Calu3 (cell line): ENCODE data around the gene DPH1. TPM values are rescaled to one million over a fixed set of nuclear protein-coding genes. Genes with fewer than 3 reads are reported as not detected.

ENCODE experiments used
- BruUV-seq: library from RNA; stranded (reverse); fragments of 400-500 nt; replicated peaks from 2 replicates; lab custom pipeline; 2021; lab: Mats Ljungman, UMichigan
- CTCF ChIA-PET: fragments of 300-600 bp; sonication (Branson Sonifier 250); formaldehyde crosslinking; loops from one replicate; lab custom pipeline; 2022; ENCODE audit warnings: antibody characterized with exemption; lab: Charles Lee
- DNase-seq: peaks from one replicate; pipeline ENCODE4 v3.0.0; 2022
- H3K27ac Mint-ChIP-seq: one replicate; pipeline ENCODE4 v1.8.0; 2022; ENCODE audit warnings: mixed read lengths; ENCODE audit not compliant: unreplicated experiment
- H3K27me3 Mint-ChIP-seq: one replicate; pipeline ENCODE4 v1.8.0; 2022; ENCODE audit warnings: mixed read lengths; ENCODE audit not compliant: unreplicated experiment
- H3K36me3 Mint-ChIP-seq: one replicate; pipeline ENCODE4 v1.8.0; 2022; ENCODE audit warnings: mild to moderate bottlenecking, moderate library complexity, mixed read lengths; ENCODE audit not compliant: insufficient read depth, unreplicated experiment
- H3K4me1 Mint-ChIP-seq: one replicate; pipeline ENCODE4 v1.8.0; 2022; ENCODE audit warnings: mild to moderate bottlenecking, low read depth, mixed read lengths; ENCODE audit not compliant: unreplicated experiment
- H3K4me3 Mint-ChIP-seq: one replicate; pipeline ENCODE4 v1.8.0; 2022; ENCODE audit warnings: mild to moderate bottlenecking, low read depth, moderate library complexity, mixed read lengths; ENCODE audit not compliant: unreplicated experiment
- H3K9me3 Mint-ChIP-seq: one replicate; pipeline ENCODE4 v1.8.0; 2022; ENCODE audit warnings: low read depth, mixed read lengths; ENCODE audit not compliant: unreplicated experiment
- CTCF ChIP-seq: fragments of 200-600 bp; IDR thresholded peaks from one replicate; pipeline ENCODE4 v1.8.0; 2022; ENCODE audit warnings: antibody characterized with exemption; ENCODE audit not compliant: unreplicated experiment
- intact Hi-C: fragments of 100-400 bp; cut with micrococcal nuclease; formaldehyde crosslinking; loops from one replicate; pipeline ENCODE4 v1.10.0; 2022; ENCODE audit not compliant: unreplicated experiment
- total RNA-seq: library from RNA; stranded (reverse); gene quantifications from 2 replicates; pipeline ENCODE4 v1.2.3, GENCODE V29; 2022

The DPH1 gene
- total RNA-seq, 1 experiment from 2014 or later, result 24.7 TPM

GRCh38 chr17:2068519-2069051 lies 38.6 kb downstream of the DPH1 start:
- DNase-seq, result no peak
- CTCF ChIA-PET, result interaction anchor here (0.9 kb wide), 1 partner anchor 10 kb away, joined by 3 read pairs; no protein-coding TSS in a partner anchor

GRCh38 chr17:2070241-2071023 lies 40.5 kb downstream of the DPH1 start:
- no peak overlapping the region for H3K4me3 Mint-ChIP-seq
- intact Hi-C loops, result no loop called here
- BruUV-seq, result no TSS peak

More at GRCh38 chr17:2068519-2069051, 38.6 kb downstream of the DPH1 start:
- no peak for TF ChIP-seq CTCF
- BruUV-seq, result no TSS peak
- intact Hi-C loops, result no loop called here
- H3K9me3 Mint-ChIP-seq, result no peaks in the 10 kb centered on the region
- H3K4me1 Mint-ChIP-seq, result no peaks in the 10 kb centered on the region
- H3K4me3 Mint-ChIP-seq, result no peak overlapping the region
- H3K27me3 Mint-ChIP-seq, result no peaks in the 10 kb centered on the region
- no peak overlapping the region for H3K27ac Mint-ChIP-seq
- peaks cover 9% of the 10 kb centered on the region for H3K36me3 Mint-ChIP-seq

GRCh38 chr17:2071024-2071385 lies 41.1 kb downstream of the DPH1 start:
- CTCF ChIA-PET, result no interaction called here
- no peaks in the 10 kb centered on the region for H3K4me1 Mint-ChIP-seq
- no peaks in the 10 kb centered on the region for H3K9me3 Mint-ChIP-seq
- intact Hi-C loops, result no loop called here
- BruUV-seq, result no TSS peak
- H3K36me3 Mint-ChIP-seq, result peaks cover 9% of the 10 kb centered on the region
- H3K4me3 Mint-ChIP-seq, result no peak overlapping the region
- no peak for DNase-seq
- no peaks in the 10 kb centered on the region for H3K27me3 Mint-ChIP-seq
- no peak overlapping the region for H3K27ac Mint-ChIP-seq
- no peak for TF ChIP-seq CTCF

More at GRCh38 chr17:2070241-2071023, 40.5 kb downstream of the DPH1 start:
- no peak for TF ChIP-seq CTCF
- H3K27ac Mint-ChIP-seq, result no peak overlapping the region
- CTCF ChIA-PET, result no interaction called here
- H3K27me3 Mint-ChIP-seq, result no peaks in the 10 kb centered on the region
- no peak for DNase-seq
- H3K36me3 Mint-ChIP-seq, result peaks cover 9% of the 10 kb centered on the region
- H3K9me3 Mint-ChIP-seq, result no peaks in the 10 kb centered on the region
- no peaks in the 10 kb centered on the region for H3K4me1 Mint-ChIP-seq

GRCh38 chr17:2071455-2072281 lies 41.7 kb downstream of the DPH1 start:
- CTCF ChIA-PET, result no interaction called here
- no peaks in the 10 kb centered on the region for H3K27me3 Mint-ChIP-seq
- intact Hi-C loops, result no loop called here
- no peaks in the 10 kb centered on the region for H3K9me3 Mint-ChIP-seq
- H3K4me3 Mint-ChIP-seq, result no peak overlapping the region
- no peak for TF ChIP-seq CTCF
- no TSS peak for BruUV-seq
- H3K27ac Mint-ChIP-seq, result no peak overlapping the region
- no peaks in the 10 kb centered on the region for H3K4me1 Mint-ChIP-seq
- no peak for DNase-seq
- H3K36me3 Mint-ChIP-seq, result peaks cover 9% of the 10 kb centered on the region
